HG02973 (cell line): ENCODE measurements around the gene DPF3.
"Not testable (repeated sequence)": the region's sequence is repeated elsewhere in the genome, so short reads cannot be mapped to it uniquely, and the experiment has no call there.

ENCODE experiments used
- ATAC-seq: cut with Tn5 transposase; IDR thresholded peaks from one replicate; pipeline ENCODE4 v1.9.1; 2021; ENCODE audit warnings: moderate library complexity; ENCODE audit not compliant: unreplicated experiment

DPF3 gene

DNA sequence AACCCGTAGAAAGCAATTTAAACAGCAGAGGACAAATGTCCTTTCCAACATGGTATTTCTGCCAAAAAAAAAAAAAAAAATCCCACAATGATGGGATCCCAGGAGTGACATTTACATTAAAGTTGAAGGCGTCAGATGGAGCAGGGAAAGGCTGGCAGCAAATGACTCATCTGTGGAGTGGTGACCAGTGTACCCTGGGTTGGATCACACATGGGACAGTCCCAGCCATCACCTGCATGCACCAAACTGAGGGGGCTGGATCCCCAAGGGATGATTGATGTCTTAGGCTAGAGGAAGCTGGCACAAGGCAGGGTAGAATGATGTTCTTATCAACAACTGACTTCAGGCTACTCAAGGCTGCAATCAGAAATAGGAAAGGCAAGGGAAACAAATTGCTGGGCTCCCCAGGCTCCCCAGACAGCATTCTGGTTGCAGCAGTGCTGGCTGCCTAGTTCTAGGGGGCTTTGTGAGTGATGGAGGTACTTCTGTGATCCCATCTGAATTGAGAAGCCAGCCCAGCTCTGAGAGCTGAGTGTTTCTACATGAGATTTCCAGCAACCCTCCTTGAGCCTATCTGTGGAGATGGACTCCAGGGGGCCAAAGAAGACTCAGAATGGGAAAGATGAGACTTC lies 117.9 kb downstream of the DPF3 start:
- ATAC-seq, result no peak

DNA sequence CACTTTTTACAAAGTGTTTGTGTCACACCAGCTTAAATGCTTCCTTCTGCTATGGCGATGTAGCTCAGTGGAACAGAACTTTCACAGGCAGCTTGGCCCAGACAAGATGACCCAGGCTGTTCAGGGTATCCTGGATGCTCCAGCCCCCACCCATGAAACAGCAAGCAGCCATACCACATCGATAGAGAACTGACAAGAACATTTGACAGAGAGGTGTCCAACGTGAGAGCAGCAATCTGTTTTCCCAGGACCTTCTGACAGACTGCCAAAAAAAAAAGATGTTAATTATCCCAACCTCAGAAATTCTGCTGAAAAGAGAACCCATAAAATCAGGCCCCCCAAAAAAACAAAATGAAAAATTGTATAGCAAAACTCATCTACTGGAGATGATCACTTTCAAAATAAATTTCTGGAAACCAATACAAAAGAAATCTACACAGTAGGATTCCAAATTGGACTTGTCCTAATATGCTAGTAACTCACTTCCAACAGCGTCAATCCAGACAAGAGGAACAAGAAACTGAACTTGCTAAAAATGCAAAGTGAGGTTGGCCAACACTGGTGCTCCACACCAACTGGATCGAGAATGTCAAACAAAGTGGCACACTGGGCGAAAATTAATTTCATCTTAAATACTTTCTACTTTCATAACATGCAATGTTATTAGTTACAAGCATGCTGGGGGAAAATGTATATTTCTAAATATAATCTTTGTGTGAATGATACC lies 118.8 kb downstream of the DPF3 start:
- ATAC-seq, result no peak

DNA sequence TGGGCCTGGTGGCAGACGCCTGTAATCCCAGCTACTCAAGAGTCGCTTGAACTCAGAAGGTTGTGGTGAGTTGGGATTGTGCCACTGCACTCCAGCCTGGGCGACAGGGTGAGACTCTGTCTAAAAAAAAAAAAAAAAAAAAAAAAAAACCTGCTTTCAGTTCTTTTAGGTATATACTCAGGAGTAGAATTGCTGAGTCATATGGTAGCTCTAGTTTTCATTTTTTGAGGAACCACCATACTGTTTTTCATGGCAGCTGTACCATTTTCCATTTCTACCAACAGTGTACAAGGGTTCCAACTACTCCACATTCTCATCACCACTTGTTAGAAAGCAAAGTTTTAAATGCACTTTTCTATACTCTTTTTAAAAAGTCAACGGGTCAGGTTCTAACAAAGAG lies 119.8 kb downstream of the DPF3 start:
- no peak for ATAC-seq

DNA sequence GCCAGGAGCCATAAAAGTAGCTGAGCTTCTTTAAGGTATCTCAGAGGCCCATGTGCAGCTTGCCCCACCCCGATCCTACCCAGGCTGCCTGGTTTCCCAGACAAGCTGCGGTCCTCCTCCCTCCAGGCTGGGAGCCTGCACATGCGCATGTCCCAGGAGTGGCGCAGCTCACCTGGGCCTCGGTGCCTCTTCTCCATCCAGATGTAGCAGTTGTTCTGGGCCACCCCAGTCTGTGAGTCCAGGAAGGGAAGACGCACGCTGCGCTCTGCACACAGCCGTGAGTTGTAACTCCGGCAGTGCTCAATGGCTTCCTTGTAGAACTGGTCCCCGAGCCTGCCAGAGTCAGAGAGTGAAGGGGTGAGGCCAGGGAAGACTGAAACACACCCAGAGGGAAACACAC lies 122.3 kb downstream of the DPF3 start:
- ATAC-seq, result no peak

DNA sequence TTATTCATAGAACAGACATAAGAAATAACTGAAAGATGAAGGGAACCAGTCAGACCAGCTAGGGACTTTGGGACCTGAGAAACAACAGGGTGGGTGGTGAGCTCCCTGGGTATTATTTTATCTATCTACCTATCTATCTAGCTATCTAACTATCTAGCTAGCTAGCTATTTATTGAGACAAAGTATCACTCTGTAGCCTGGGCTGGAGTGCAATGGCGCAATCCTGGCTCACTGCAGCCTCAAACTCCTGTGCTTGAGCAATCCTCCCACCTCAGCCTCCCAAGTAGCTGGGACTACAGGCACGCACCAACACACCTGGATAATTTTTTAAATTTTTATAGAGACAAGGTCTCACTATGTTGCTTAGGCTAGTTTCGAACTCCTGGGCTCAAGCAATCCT lies 127.6 kb downstream of the DPF3 start:
- ATAC-seq, result no peak

DNA sequence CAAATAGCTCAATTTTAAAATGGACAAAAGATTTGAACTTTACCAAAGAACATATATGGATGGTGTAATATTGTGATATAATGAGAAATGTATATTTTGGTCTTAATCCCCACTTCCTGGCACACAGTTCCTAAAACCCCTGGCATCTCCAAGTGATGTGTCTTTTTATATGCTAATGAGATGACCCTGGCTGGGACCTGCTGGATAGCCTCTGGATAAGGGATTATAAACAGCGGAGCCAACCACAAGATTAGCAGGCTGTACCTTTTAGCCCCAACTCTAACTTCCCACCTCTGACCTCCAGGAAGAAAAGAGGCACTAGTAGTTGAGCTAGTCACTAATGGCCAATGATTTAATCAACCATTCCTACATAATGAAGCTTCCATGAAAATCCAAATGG lies 130.0 kb downstream of the DPF3 start:
- ATAC-seq, result no peak

DNA sequence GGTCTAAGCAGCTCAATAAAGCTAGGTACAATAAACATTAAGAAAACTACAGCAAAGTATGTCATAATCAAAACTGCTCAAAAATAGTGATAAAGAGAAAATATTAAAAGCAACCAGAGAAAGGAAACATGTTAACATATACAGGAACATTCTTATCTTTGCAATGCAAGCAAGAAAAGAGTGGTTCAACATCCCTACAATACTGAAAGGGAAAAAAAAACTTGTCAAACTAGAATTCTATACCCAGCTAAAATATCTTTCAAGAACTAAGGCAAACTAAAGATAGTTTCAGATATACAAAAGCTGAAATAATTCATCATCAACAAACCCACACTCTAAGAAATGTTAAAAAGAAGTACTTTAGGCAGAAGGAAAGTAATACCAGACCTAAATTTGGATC lies 134.2 kb downstream of the DPF3 start:
- no peak for ATAC-seq

DNA sequence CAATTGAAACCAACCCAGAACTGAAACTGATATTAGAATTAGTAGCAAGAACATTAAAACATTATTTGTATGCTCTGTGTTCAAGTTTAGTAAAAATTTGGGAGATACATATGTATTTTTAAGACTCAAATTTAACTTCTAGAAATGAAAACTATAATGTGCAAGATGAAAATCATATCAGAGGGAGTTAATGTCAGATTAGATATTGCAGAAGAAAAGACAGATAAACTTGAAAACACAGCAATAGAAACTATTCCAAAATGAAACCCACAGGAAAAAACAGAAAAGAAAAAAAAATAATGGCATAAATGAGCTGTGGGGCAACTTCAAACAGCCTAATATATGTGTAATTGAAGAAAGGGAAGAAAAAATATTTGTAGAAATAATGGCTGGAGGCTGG lies 134.9 kb downstream of the DPF3 start:
- ATAC-seq, result no peak

DNA sequence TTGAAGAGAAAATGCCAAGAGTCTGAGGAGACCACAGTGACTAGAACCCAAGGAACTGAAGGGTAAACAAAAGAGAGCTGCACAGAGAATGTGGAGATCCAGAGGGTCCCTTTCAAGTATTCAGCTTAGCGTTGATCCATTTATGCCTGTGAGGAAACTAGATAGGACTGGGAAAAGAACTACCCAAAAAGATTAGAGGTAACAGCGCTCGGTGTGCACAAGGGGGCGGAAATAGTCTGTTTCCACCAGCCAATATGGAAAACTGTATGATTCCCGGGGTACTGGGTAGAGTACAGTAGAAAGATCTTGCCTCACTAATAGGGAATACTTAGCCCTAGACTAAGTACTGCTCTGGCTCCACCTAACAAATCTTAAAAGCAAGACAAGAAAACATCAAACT lies 135.5 kb downstream of the DPF3 start:
- ATAC-seq, result no peak

DNA sequence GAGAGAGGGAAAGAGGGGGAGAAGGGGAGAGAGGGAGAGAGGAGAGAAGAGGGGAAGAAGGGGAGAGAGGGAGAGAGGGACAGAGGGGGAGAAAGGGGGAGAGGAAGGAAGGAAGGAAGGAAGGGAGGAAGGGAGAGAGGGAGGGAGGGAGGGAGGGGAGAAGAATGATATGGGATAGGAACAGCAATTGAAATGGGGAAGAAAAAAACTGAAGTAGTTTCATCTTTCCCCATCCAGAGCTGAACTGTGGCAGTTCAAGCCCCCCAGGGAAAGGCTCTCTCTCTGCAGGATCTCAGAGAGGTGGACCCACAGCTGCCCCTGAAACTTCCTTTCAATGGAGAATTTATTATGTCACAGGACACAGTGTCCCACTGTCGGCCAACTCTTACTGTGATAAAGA lies 136.9 kb downstream of the DPF3 start:
- no peak for ATAC-seq

DNA sequence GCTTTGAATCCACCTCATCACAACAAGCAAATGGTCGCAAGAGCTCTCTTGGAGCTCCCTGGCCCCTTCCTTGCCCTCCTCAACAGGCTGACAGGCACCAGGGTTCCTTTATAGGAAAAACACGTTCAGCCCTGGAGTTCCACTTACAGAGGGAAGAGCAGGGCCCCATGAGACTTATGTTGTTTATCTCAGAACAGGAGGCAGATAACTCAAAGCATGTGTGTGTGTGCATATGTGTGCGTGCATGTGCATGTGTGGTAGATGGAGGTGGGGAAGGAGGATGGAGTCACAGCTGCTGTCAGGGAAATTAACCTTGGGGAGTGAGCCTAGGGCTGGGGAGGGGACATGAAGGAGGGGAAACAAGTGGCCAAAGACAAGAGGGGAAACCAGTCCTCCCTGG lies 138.1 kb downstream of the DPF3 start:
- no peak for ATAC-seq

DNA sequence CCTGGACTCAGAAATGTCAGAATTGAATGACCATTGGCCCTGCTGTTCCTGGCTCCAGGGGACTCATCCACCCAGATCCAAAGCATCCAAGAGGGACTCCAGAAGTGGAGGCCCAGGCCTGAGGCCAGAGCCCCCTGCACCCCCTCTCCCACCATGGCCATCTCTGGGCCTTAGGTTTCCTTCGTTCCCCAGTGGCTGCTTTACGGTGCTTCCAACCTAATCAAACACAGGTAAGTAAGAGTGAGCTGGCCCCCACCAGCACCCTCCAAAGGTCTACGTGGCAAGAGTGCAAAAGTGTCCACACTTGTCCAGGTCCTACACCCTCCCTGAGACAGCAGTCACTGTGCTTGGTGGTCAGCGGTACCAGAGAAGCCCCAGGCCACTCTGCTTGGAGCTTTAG lies 139.0 kb downstream of the DPF3 start:
- ATAC-seq, result no peak

DNA sequence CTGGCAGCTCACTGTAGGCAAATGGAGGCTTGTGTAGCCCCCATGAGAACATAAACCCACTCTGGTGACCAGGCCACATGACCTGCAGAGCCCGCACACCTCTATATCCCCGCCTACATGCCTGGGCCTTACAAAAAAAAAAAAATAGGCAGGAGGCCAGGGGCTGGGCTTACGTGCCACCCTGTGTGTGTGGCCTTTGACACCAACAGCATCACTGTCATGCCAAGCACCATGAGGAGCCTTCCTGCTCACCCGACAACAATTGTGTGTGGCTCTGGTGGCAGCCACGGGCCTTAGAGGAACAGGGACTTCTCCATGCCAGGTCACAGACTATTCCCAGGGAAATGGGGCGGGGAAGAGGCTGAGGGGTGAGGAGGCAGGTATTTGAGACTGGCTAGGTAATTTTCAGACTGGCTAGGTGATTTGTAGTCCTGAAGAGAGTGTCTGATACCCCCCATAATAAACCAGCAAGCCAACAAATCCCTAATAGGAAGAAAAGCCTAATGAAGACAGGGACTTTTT lies 140.0 kb downstream of the DPF3 start:
- ATAC-seq, result no peak

DNA sequence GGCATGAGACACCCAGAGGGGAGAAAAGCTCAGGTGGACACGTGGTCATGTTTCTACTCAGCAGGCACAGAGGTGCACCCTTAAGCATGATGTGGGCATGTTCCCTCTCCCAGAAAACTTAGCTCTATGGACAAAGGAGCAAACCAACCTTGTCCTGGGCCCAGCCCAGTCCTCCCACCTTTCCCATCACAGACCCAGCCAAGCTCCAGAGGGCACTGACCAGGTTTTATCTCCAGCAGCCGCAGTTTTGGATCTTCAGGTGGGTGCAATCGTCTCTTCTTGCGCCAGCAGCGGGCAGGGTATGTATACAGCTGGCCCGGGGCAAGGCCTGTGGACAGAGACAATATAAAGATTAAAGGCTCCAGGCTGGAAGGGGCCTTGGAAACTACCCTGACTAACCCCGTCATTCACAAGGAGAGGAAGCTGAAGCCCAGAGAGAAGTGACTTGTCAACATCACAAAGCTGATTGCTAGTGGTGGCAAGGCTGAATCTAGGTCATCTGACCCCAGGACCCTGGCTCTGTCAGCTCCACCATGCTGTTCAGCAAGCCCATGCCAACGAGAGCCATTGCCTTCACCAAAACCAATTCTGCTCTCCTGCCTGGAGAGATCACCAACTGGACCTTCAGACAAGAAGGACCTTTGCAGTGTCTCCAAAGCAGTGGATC lies 140.7 kb downstream of the DPF3 start:
- ATAC-seq, result no peak

DNA sequence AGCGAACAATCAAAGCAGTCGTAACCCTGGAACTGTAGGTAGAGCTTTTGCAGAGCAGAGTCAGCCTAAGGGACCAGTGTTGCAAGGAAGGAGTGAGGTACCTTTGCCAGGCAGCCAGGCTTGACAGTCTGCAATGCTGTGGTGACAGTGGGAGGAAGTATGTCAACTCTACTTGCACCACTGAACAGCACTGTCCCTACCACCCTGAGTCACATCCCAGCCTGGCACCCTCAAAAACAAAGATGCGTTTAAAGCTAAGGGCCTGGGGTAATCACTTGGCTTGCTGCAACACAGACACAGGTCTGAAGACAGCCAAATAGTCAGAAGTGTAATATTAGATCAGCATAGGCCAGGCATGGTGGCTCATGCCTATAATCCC lies 141.9 kb downstream of the DPF3 start:
- ATAC-seq, result no peak

DNA sequence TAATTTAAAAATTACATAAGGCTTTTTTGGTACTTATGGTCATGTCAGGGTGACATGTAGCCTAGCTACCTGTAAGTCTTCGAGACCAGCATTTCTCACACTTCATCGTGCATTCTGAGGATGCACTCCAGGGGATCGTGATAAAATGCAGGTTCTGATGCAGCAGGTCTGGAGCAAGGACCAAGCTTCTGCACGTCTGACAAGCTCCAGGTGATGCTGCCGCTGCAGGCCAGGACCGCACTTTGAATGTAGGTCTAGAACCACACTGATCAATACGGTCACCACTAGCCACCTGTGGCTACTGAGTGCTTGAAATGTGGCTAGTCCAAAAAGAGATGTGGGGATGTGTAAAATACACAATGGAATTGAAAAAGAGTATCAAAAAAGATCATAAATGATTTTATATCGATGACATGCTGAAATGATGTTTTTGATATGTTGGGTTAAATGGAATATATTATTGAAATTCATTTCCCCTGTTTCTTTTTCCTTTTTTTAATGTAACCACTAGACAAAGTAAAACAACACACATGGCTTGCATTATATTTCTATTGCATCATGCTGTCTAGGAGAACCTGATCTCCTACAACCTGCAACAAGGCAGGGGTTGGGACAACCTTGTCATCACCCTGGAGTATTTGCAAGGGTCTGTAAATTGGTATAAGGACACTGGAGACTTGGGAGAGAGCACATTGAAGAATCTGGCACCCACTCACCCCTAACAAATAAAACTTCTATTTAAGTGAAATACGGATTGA lies 142.4 kb downstream of the DPF3 start:
- ATAC-seq, result no peak

DNA sequence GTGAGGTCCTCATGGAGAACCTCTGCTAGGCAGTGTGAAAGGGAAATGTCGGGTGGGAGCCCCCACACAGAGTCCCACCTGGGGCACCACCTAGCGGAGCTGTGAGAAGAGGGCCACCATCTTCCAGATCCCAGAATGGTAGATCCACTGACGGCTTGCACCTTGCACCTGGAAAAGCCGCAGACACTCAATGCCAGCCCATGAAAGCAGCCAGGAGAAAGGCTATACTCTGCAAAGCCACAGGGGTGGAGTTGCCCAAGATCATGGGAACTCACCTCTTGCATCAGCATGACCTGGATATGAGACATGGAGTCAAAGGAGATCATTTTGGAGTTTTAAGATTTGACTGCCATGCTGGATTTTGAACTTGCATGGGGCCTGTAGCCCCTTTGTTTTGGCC lies 145.0 kb downstream of the DPF3 start:
- ATAC-seq, result not testable (repeated sequence)

DNA sequence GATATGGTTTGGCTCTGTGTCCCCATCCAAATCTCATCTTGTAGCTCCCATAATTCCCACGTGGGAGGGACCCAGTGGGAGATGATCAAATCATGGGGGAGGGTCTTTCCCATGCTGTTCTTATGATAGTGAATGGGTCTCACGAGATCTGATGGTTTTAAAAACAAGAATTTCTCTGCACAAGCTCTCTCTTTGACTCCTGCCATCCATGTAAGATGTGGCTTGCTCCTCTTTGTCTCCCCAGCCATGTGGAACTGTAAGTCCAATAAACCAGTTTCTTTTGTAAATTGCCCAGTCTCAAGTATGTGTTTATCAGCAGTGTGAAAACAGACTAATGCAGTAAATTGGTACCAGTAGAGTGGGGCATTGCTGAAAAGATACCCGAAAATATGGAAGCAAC lies 146.2 kb downstream of the DPF3 start:
- ATAC-seq, result no peak

DNA sequence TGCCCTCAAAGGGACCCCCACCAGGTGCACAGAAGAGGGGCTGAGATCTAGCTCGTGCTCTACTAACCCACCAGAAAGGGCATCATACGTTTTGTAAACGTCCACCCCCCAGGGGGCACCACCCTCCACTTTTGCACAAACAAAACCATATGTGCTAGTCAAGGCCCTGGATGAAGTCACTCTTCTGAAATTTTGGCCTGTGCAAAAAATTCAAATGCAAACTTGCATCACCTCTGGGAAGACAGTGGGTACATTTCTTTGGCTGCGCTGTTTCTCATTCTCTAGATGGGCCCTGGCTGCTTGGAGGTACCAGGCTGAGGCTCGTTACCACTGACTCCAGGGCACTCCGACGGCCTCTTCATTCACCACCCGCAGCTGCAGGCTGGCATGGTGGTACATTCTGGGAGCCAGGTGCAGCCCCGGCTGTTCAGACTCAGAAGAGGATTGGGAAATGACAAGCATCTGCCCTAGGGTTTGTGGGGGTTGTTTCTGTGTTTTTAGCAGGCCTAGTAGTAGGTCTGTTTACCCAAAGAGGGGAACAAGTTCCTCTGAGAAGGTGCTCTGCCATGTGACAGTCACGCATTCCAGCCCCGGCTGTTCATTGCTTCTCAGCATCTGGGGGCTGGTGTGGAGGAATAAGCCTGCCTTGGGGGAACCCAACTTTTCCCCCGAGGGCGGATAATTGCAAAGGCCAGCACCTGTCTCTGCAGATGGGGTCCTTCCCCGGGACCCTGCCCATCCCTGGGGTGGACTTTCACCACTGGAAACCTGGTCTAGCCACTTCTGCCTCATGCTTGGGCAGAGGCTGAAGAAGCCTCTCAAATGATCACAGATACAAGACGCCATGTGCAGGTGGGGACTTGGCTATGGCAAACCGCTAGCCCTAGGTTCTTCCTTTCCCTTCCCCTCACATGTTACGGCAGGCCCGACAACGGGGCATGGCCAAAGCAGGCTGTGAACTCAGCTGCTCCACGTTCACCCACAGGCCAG lies 147.6 kb downstream of the DPF3 start:
- ATAC-seq, result no peak

DNA sequence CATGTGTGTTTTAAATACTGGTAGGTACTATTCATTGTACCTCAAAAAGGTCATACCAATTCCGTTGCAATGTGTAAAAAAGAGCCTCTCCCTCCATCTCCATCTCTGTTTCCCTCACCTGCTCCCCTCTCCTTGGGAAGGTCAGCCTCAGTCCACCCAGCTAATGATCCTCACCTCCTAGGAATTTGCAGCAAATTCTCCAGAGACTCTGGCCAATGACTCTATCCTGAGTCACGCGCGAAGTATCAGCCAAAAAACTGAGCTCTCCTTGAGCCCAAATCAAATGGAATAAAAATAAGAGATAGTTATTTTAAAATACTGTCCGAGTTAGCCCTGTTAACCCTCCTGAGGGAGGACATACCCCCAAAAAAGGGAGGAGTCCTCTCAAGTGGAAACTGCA lies 148.4 kb downstream of the DPF3 start:
- no peak for ATAC-seq
